Activated CD4-positive, alpha-beta T cell treated with anti-CD3 and anti-CD28 coated beads for 24 hours (primary cell): ENCODE measurements around the gene TGM6.

Experiments used
- DNase-seq, 2 donors: peaks; one replicate each; pipeline ENCODE4 v3.0.0-alpha.2; 2020; ENCODE audit warnings: low read depth in 2 of 2

The TGM6 gene

GRCh38 chr20:2380601-2381000, at the start of gene TGM6:
TSS of gene TGM6 (plus strand) at chr20:2380901. CDS start at chr20:2380969, 68 bp downstream.
- DNase-seq = no peak

- no peak for DNase-seq
Observed at GRCh38 chr20:2331106-2331505, 49.6 kb upstream of the TGM6 start.

- DNase-seq = no peak
Observed at GRCh38 chr20:2331901-2332565, 48.7 kb upstream of the TGM6 start.

- DNase-seq = no peak
Observed at GRCh38 chr20:2332711-2333110, 48.0 kb upstream of the TGM6 start.

GRCh38 chr20:2333821-2334220, 46.9 kb upstream of the TGM6 start:
- no peak for DNase-seq

- no peak for DNase-seq
Observed at GRCh38 chr20:2335096-2335870, 45.4 kb upstream of the TGM6 start.

- no peak for DNase-seq
Observed at GRCh38 chr20:2336471-2336870, 44.2 kb upstream of the TGM6 start.

- no peak for DNase-seq
Observed at GRCh38 chr20:2337142-2337541, 43.6 kb upstream of the TGM6 start.

GRCh38 chr20:2338411-2339066, 42.2 kb upstream of the TGM6 start:
- no peak for DNase-seq

GRCh38 chr20:2340136-2340535, 40.6 kb upstream of the TGM6 start:
- no peak for DNase-seq

GRCh38 chr20:2340823-2341222, 39.9 kb upstream of the TGM6 start:
- DNase-seq = no peak

GRCh38 chr20:2341336-2341735, 39.4 kb upstream of the TGM6 start:
- no peak for DNase-seq

- DNase-seq = no peak
Observed at GRCh38 chr20:2342243-2342642, 38.5 kb upstream of the TGM6 start.

- DNase-seq = no peak
Observed at GRCh38 chr20:2346188-2346587, 34.5 kb upstream of the TGM6 start.

GRCh38 chr20:2348336-2348735, 32.4 kb upstream of the TGM6 start:
- no peak for DNase-seq

GRCh38 chr20:2349801-2350200, 30.9 kb upstream of the TGM6 start:
- DNase-seq = no peak

- DNase-seq = no peak
Observed at GRCh38 chr20:2350606-2351005, 30.1 kb upstream of the TGM6 start.

- no peak for DNase-seq
Observed at GRCh38 chr20:2353231-2353630, 27.5 kb upstream of the TGM6 start.

- DNase-seq = no peak
Observed at GRCh38 chr20:2357114-2357513, 23.6 kb upstream of the TGM6 start.

- no peak for DNase-seq
Observed at GRCh38 chr20:2358006-2358405, 22.7 kb upstream of the TGM6 start.

- DNase-seq = no peak
Observed at GRCh38 chr20:2361035-2361593, 19.6 kb upstream of the TGM6 start.

GRCh38 chr20:2363187-2363586, 17.5 kb upstream of the TGM6 start:
- DNase-seq = no peak

GRCh38 chr20:2363587-2363986, 17.1 kb upstream of the TGM6 start:
- no peak for DNase-seq
